ENCODE measurements around the gene RIMS3.

The RIMS3 gene

GRCh38 chr1:40627987-40628902 is 37.2 kb downstream of the RIMS3 start:
- peak in 1 of 2 donors; percentile 24 for DNase-seq

- no peak for DNase-seq
Measured at GRCh38 chr1:40626383-40626770, 39.1 kb downstream of the RIMS3 start.

GRCh38 chr1:40625476-40626382 is 39.8 kb downstream of the RIMS3 start:
- DNase-seq = no peak

GRCh38 chr1:40625076-40625475 is 40.4 kb downstream of the RIMS3 start:
- DNase-seq = peak in 1 of 2 donors; percentile 27

GRCh38 chr1:40622936-40623629 is 42.4 kb downstream of the RIMS3 start:
- no peak for DNase-seq

GRCh38 chr1:40621821-40622450 is 43.5 kb downstream of the RIMS3 start:
- no peak for DNase-seq

GRCh38 chr1:40620586-40621210 is 44.8 kb downstream of the RIMS3 start:
- no peak for DNase-seq

- no peak for DNase-seq
Measured at GRCh38 chr1:40620150-40620549, 45.3 kb downstream of the RIMS3 start.

GRCh38 chr1:40618108-40618507 is 47.4 kb downstream of the RIMS3 start:
- DNase-seq = no peak

- peak; percentile 67 to 74 for DNase-seq
Measured at GRCh38 chr1:40612345-40612831, 53.1 kb downstream of the RIMS3 start.

- DNase-seq = no peak
Measured at GRCh38 chr1:40610156-40610555, 55.3 kb downstream of the RIMS3 start.

GRCh38 chr1:40607921-40608320 is 57.6 kb downstream of the RIMS3 start:
- no peak for DNase-seq

GRCh38 chr1:40606978-40607377 is 58.5 kb downstream of the RIMS3 start:
- DNase-seq = no peak

GRCh38 chr1:40606194-40606593 is 59.3 kb downstream of the RIMS3 start:
- no peak for DNase-seq

GRCh38 chr1:40599926-40600325 is 65.6 kb downstream of the RIMS3 start:
- no peak for DNase-seq

GRCh38 chr1:40595623-40596022 is 69.9 kb downstream of the RIMS3 start:
- DNase-seq = no peak

GRCh38 chr1:40594187-40594531 is 71.3 kb downstream of the RIMS3 start:
- no peak for DNase-seq

- DNase-seq = no peak
Measured at GRCh38 chr1:40593449-40594186, 71.9 kb downstream of the RIMS3 start.

- DNase-seq = peak in 1 of 2 donors; percentile 15
Measured at GRCh38 chr1:40592107-40592803, 73.2 kb downstream of the RIMS3 start.

- no peak for DNase-seq
Measured at GRCh38 chr1:40588586-40588985, 76.9 kb downstream of the RIMS3 start.

- DNase-seq = no peak
Measured at GRCh38 chr1:40583980-40584379, 81.5 kb downstream of the RIMS3 start.

Measured in stimulated activated CD4-positive, alpha-beta T cell treated with anti-CD3 and anti-CD28 coated beads, Interleukin-2, amount 100 ng/mL, for 24 hours (primary cell).